Body of pancreas (tissue), 4 donors: ENCODE data around the gene GMPR. TPM values are rescaled to one million over a fixed set of nuclear protein-coding genes. Genes with fewer than 3 reads are reported as not detected.

Source experiments
- ATAC-seq: fragments of 150-250 bp; one replicate; pipeline ENCODE4 v1.9.1; 2016
- DNase-seq, 4 donors: peaks; one replicate each; pipeline ENCODE4 v3.0.0-alpha.2; 2019
- H3K27ac ChIP-seq, 4 donors: fragments of 200-600 bp; sonication (generic); 1 replicate in 3 of 4; 2 replicates in 1 of 4; pipeline versions ENCODE4 v1.5.1 to v1.6.1; 2016 to 2019; ENCODE audit warnings: mild to moderate bottlenecking in 1 of 4, mixed read lengths in 1 of 4, moderate library complexity in 1 of 4
- H3K27me3 ChIP-seq, 2 donors: fragments of 200-600 bp; sonication (generic); one replicate each; pipeline ENCODE4 v1.6.0; 2016; ENCODE audit warnings: mild to moderate bottlenecking in 1 of 2
- H3K36me3 ChIP-seq, 2 donors: fragments of 200-600 bp; sonication (generic); replicated peaks in 1 of 2; 2 replicates each; pipeline ENCODE4 v1.5.1; 2016; ENCODE audit warnings: low read depth in 2 of 2; ENCODE audit not compliant: insufficient read depth in 1 of 2
- H3K4me1 ChIP-seq: fragments of 200-600 bp; sonication (generic); one replicate; pipeline ENCODE4 v1.6.0; 2016
- H3K4me3 ChIP-seq, 2 donors: fragments of 200-600 bp; sonication (generic); 1 replicate in 1 of 2; 2 replicates in 1 of 2; pipeline ENCODE4 v1.5.1; 2016 to 2019
- H3K9me3 ChIP-seq, 3 donors: fragments of 200-600 bp; sonication (generic); 1 replicate in 2 of 3; 2 replicates in 1 of 3; pipeline ENCODE4 v1.5.1; 2016
- POLR2A ChIP-seq, 3 donors: fragments of 450-650 bp; IDR thresholded peaks; one replicate each; pipeline ENCODE4 v1.6.1; 2016; ENCODE audit warnings: antibody characterized with exemption in 3 of 3, mild to moderate bottlenecking in 2 of 3
- WGBS, 2 donors: methylation state at CpG; one replicate each; pipeline ENCODE4 v1.1.5; 2017; 5-methylcytosine and 5-hydroxymethylcytosine counted together
- intact Hi-C: fragments of 100-400 bp; cut with DNase I; formaldehyde crosslinking; loops from one replicate; pipeline ENCODE4 v1.15.1; 2023
- total RNA-seq, 2 donors: library from RNA; depleted of rRNA; stranded (reverse); fragments of >200 nt; gene quantifications; one replicate each; pipeline ENCODE4 v1.1.0, GENCODE V29; 2016
- TF ChIP-seq, protein P1 (sequence below), 7 experiments: fragments of 450-650 bp in 4 of 7; fragments of 200-600 bp in 3 of 7; sonication (generic) in 3 of 7; IDR thresholded peaks; one replicate each; pipeline ENCODE4 v1.5.1; 2016 to 2019; ENCODE audit warnings: antibody characterized with exemption in 7 of 7

GMPR gene
- total RNA-seq, 2 donors from 2014 or later, result 7.9 to 14.0 TPM

DNA sequence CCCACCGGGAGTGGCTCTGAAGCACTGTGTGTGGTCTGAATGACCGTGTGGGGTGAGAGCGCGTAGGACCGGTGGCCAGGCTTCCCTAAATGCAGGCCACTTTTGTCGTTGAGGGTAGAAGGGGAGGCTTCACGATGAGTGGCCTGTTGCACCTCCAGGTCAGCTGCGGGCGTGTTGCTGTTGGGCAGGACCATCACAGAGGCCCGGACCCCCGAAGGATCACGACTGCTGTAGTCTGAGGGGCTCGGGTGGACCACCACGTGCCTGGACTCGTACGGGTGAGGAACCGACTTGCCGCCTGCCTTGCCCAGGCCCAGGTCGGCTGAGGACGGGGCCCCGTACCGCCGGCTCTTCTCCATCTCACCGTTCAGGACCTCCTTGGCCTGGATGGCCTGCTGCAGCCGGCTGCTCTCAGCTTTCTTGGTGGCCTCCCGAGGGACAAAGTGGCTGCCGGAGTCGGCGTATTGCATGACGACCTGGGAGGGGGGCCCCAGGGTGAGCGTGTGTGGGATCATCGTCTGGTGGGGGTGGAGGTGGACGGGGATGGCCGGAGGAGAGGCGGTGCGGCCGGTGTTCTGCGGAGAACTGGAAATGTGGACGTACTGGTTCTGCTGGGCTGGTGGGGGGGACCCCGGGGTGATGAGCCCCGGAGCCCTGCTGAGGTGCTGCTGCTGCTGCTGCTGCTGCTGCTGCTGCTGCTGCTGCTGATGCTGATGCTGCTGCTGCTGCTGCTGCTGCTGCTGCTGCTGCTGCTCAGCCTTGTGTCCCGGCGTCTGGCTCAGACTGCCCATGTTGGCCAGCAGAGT lies 88.8 kb downstream of the GMPR start:
- H3K27me3 ChIP-seq, result no peaks in the 10 kb centered on the region
- no peak for DNase-seq
- H3K36me3 ChIP-seq, result peaks cover 4 to 10% of the 10 kb centered on the region in 2 donors
- ATAC-seq, result no peak
- intact Hi-C loops, result no loop called here
- H3K4me1 ChIP-seq, result peaks cover 5% of the 10 kb centered on the region
- H3K4me3 ChIP-seq, result no peak overlapping the region
- TF ChIP-seq, protein P1, sequence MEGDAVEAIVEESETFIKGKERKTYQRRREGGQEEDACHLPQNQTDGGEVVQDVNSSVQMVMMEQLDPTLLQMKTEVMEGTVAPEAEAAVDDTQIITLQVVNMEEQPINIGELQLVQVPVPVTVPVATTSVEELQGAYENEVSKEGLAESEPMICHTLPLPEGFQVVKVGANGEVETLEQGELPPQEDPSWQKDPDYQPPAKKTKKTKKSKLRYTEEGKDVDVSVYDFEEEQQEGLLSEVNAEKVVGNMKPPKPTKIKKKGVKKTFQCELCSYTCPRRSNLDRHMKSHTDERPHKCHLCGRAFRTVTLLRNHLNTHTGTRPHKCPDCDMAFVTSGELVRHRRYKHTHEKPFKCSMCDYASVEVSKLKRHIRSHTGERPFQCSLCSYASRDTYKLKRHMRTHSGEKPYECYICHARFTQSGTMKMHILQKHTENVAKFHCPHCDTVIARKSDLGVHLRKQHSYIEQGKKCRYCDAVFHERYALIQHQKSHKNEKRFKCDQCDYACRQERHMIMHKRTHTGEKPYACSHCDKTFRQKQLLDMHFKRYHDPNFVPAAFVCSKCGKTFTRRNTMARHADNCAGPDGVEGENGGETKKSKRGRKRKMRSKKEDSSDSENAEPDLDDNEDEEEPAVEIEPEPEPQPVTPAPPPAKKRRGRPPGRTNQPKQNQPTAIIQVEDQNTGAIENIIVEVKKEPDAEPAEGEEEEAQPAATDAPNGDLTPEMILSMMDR (IDR thresholded peaks at IDR 0.05), result no peak
- TF ChIP-seq POLR2A (IDR thresholded peaks at IDR 0.05), result no peak
- H3K9me3 ChIP-seq, result no peaks in the 10 kb centered on the region
- 93 to 94% methylated on average over 21 to 40 of the region's 43 CpGs for WGBS, 2 donors
- no peak overlapping the region for H3K27ac ChIP-seq

DNA sequence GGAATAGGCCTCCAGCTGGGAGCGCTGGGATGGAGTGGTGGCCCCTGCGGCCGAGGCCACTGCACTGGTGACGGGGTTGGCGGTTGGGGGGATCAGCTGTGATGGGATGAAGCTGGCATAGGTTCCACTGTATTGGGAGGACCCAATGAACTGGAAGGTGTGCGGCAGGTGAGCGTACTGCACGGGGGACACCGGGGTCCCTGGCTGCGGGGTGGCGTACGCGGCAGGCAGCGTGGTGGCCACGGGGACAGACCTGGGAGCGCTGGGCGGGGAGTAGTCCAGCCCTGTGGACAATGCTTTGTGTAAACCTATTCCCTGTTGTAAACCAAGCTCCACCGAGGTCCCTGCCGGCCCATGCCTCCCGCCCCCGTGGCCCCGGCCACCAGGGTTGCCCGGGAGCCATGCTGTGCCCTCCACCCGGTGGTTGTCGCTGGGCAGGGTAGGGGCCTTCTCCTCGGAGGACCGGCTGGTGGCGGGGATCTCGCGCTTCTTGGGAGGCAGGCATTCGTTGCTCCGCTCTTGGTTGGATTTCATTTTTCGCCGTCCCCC lies 89.5 kb downstream of the GMPR start:
- DNase-seq (no peak), ATAC-seq (no peak)
- TF ChIP-seq POLR2A (IDR thresholded peaks at IDR 0.05), result no peak
- TF ChIP-seq, protein P1 (IDR thresholded peaks at IDR 0.05), result no peak
- Histone ChIP-seq H3K27me3 (no peaks in the 10 kb centered on the region), H3K4me3 (no peak overlapping the region), H3K36me3 (peaks cover 4 to 10% of the 10 kb centered on the region in 2 donors), H3K27ac (no peak overlapping the region), H3K4me1 (peaks cover 8% of the 10 kb centered on the region), H3K9me3 (no peaks in the 10 kb centered on the region)
- intact Hi-C loops, result no loop called here
- WGBS, 2 donors, result 95 to 97% methylated on average over 20 to 34 of the region's 34 CpGs

DNA sequence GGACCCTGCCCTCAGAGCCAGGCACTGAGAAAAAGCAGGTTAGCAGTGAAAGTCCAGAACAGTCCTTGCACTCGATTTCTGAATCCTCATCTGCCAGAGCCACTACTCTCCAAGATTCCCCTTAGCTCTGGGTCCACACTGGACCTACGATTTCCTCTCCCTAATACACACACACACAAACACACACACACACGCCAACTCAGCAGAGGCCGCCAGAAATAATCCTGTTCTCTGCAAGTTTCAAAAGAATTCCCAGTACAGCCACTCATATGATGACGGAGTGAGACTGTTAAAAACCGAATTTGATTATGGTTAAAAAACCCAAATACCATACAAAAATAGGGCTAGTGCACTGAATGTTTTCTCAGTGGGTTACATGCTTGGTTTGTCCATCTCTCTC lies 90.8 kb downstream of the GMPR start:
- Histone ChIP-seq H3K4me3 (no peak overlapping the region), H3K4me1 (peaks cover 8% of the 10 kb centered on the region), H3K9me3 (no peaks in the 10 kb centered on the region), H3K36me3 (peaks cover 4 to 10% of the 10 kb centered on the region in 2 donors), H3K27ac (no peak overlapping the region), H3K27me3 (no peaks in the 10 kb centered on the region)
- 70 to 86% methylated on average over 6 of the region's 6 CpGs for WGBS, 2 donors
- intact Hi-C loops, result no loop called here
- ATAC-seq, result no peak
- DNase-seq, result no peak
- TF ChIP-seq, protein P1 (IDR thresholded peaks at IDR 0.05), result no peak
- TF ChIP-seq POLR2A (IDR thresholded peaks at IDR 0.05), result no peak

DNA sequence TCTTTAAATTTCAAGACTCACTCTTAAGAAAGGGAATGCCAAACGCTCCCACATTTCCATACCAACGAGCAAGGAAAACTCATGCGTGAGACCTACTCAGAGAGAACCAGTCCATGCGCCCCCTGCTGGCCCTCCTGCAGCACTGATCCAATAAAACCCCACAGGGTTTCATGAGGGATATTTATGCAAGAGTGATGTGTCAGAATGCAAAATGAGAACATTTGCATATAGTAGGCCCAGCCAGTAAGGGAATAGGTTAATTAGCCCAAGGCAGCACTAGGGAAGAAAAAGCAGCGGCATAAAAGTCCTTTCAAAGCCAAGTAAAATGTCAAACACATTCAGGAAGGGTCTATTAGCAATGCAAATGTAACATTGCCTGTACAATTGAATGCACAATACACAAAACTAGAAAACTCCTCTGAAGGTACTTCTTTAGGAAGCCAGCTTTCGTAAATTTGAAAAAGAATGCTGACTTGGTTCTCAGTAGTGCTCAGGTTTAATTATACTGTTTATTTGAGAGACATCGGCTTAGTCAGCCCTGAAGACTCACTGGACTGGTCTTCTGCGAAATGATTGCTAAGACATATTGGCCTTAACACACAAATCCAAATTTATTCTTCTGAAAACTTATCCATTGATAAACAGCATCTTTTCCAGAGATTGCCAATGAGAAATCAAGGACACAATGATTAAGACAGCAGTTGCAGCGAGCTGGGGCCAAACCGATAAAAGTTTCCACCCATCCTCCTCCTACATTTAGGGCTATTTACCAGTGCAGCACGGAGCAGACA lies 93.2 kb downstream of the GMPR start:
- ATAC-seq (peak; percentile 73), DNase-seq (peak; percentile 68 to 74 (median 71))
- Histone ChIP-seq H3K4me1 (peaks cover 8% of the 10 kb centered on the region), H3K4me3 (no peak overlapping the region), H3K27ac (no peak overlapping the region), H3K27me3 (no peaks in the 10 kb centered on the region), H3K9me3 (no peaks in the 10 kb centered on the region), H3K36me3 (peaks cover 2 to 4% of the 10 kb centered on the region in 2 donors)
- no peak for TF ChIP-seq POLR2A (IDR thresholded peaks at IDR 0.05)
- TF ChIP-seq, protein P1 (IDR thresholded peaks at IDR 0.05), result peak; percentile 77 to 94 (median 82)
- intact Hi-C loops, result loop anchor here (10.0 kb wide), 1 partner anchor 173 kb away; no protein-coding TSS in a partner anchor
- WGBS, 2 donors, result 15 to 19% methylated on average over 11 of the region's 11 CpGs
